Measurements from ENCODE around the gene PLEKHA8. TPM values are rescaled to one million over a fixed set of nuclear protein-coding genes. Genes with fewer than 3 reads are reported as not detected.

PLEKHA8 gene
- total RNA-seq, 4 donors from 2014 or later: 9.0 to 23.4 (median 13.0) TPM

DNA sequence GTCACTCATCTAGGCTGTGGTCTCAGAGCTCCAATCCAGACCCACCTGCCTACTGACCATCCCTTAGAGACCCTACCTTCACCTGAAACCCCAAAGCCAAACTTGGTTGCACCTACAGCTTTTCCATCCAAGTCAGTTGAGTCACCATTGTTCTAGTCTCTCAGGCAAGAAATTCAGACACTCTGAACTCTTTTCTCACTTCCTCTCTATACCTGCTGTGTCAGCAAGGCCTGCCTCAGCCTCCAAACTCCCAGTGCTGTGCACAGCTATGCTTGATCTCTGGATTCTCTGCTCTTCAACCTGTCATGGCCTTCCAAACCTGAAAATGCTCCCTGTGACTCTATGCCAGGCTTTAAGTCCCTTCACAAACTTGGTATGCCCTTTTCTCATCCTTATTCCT is 59.2 kb downstream of the PLEKHA8 start:
- peaks cover 0 to 16% (median 4%) of the 10 kb centered on the region in 4 donors for H3K4me1 ChIP-seq
- peaks cover 0 to 15% (median 0%) of the 10 kb centered on the region in 3 donors for H3K36me3 ChIP-seq
- no peak overlapping the region for H3K4me3 ChIP-seq
- H3K27ac ChIP-seq: no peak overlapping the region
- no peaks in the 10 kb centered on the region for H3K27me3 ChIP-seq
- DNase-seq (ENCODE audit: low spot score in 2 of 2): no peak
- H3K9me3 ChIP-seq: no peaks in the 10 kb centered on the region
- TF ChIP-seq, protein P1, sequence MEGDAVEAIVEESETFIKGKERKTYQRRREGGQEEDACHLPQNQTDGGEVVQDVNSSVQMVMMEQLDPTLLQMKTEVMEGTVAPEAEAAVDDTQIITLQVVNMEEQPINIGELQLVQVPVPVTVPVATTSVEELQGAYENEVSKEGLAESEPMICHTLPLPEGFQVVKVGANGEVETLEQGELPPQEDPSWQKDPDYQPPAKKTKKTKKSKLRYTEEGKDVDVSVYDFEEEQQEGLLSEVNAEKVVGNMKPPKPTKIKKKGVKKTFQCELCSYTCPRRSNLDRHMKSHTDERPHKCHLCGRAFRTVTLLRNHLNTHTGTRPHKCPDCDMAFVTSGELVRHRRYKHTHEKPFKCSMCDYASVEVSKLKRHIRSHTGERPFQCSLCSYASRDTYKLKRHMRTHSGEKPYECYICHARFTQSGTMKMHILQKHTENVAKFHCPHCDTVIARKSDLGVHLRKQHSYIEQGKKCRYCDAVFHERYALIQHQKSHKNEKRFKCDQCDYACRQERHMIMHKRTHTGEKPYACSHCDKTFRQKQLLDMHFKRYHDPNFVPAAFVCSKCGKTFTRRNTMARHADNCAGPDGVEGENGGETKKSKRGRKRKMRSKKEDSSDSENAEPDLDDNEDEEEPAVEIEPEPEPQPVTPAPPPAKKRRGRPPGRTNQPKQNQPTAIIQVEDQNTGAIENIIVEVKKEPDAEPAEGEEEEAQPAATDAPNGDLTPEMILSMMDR (IDR thresholded peaks at IDR 0.05): no peak
- no peak for TF ChIP-seq POLR2A (IDR thresholded peaks at IDR 0.05)
- no peak for TF ChIP-seq EP300 (IDR thresholded peaks at IDR 0.05)

DNA sequence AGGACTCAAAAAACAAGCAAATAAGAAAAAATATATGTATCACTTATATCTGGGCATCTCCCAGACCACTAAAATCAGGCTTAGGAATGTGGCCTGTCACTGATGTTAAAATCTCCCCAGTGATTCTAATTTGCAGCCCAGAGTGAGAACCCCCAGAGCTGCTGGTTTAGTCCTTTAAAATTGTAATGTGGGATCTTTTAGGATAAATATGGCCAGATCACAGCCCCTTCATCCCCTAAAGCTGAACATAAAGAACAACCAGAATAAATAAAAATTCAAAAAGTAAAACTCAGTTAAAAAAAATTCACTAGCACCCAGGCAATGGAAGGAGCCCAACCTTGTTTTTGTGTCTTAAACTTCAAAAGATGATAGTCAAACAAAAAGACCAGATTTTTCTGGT is 60.1 kb downstream of the PLEKHA8 start:
- Histone ChIP-seq H3K4me3 (no peak overlapping the region), H3K36me3 (peaks cover 0 to 15% (median 0%) of the 10 kb centered on the region in 3 donors), H3K27me3 (no peaks in the 10 kb centered on the region), H3K4me1 (peaks cover 0 to 26% (median 5%) of the 10 kb centered on the region in 4 donors), H3K27ac (no peak overlapping the region), H3K9me3 (no peaks in the 10 kb centered on the region)
- no peak for TF ChIP-seq EP300 (IDR thresholded peaks at IDR 0.05)
- TF ChIP-seq POLR2A (IDR thresholded peaks at IDR 0.05): no peak
- TF ChIP-seq, protein P1 (IDR thresholded peaks at IDR 0.05): no peak
- no peak for DNase-seq (ENCODE audit: low spot score in 2 of 2)

DNA sequence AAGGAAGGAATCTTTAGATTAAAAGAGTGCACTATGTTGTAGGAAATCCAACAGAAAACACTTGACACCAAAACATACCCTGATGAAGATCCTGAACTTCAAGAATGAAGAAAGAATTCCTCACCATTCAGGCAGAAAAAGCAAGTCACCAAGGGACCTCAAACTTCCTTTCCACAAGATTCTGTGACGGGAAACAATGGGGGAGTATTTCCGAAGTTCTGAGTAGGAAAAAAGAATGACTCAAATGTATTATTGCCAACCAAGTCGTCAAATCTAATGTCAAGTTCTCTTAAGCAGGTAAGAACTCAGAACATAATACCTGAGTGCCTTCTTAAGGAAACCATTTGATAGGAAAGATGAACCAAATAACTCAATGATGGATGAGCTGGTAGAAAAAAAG is 61.9 kb downstream of the PLEKHA8 start:
- Histone ChIP-seq H3K9me3 (no peaks in the 10 kb centered on the region), H3K4me1 (peaks cover 0 to 32% (median 5%) of the 10 kb centered on the region in 4 donors), H3K36me3 (peaks cover 0 to 15% (median 0%) of the 10 kb centered on the region in 3 donors), H3K4me3 (no peak overlapping the region), H3K27ac (no peak overlapping the region), H3K27me3 (no peaks in the 10 kb centered on the region)
- no peak for TF ChIP-seq EP300 (IDR thresholded peaks at IDR 0.05)
- TF ChIP-seq POLR2A (IDR thresholded peaks at IDR 0.05): no peak
- TF ChIP-seq, protein P1 (IDR thresholded peaks at IDR 0.05): no peak
- 43 to 50% methylated on average over 3 of the region's 3 CpGs for WGBS, 2 donors
- DNase-seq (ENCODE audit: low spot score in 2 of 2): no peak

GRCh38 chr7:30091491-30091912 is 63.3 kb downstream of the PLEKHA8 start:
- H3K27ac ChIP-seq: peak overlapping the region; percentile 9 to 83 (median 59)
- WGBS, 2 donors: 28 to 32% methylated on average over 2 of the region's 2 CpGs
- H3K27me3 ChIP-seq: no peaks in the 10 kb centered on the region
- H3K4me1 ChIP-seq: peaks cover 0 to 32% (median 5%) of the 10 kb centered on the region in 4 donors
- TF ChIP-seq EP300 (IDR thresholded peaks at IDR 0.05): peak; percentile 29 to 77
- no peak for TF ChIP-seq POLR2A (IDR thresholded peaks at IDR 0.05)
- DNase-seq (ENCODE audit: low spot score in 2 of 2): no peak
- peaks cover 0 to 7% (median 0%) of the 10 kb centered on the region in 3 donors for H3K36me3 ChIP-seq
- no peak overlapping the region for H3K4me3 ChIP-seq
- H3K9me3 ChIP-seq: no peaks in the 10 kb centered on the region

- Histone ChIP-seq H3K36me3 (peaks cover 0 to 4% (median 0%) of the 10 kb centered on the region in 3 donors), H3K27me3 (no peaks in the 10 kb centered on the region), H3K27ac (peak overlapping the region; percentile 9 to 83 (median 59)), H3K9me3 (no peaks in the 10 kb centered on the region), H3K4me1 (peaks cover 0 to 32% (median 5%) of the 10 kb centered on the region in 4 donors), H3K4me3 (no peak overlapping the region)
- no peak for TF ChIP-seq EP300 (IDR thresholded peaks at IDR 0.05)
- TF ChIP-seq, protein P1 (IDR thresholded peaks at IDR 0.05): no peak
- TF ChIP-seq POLR2A (IDR thresholded peaks at IDR 0.05): no peak
- WGBS, 2 donors: 58 to 64% methylated on average over 5 of the region's 5 CpGs
- DNase-seq (ENCODE audit: low spot score in 2 of 2): no peak
Measured at GRCh38 chr7:30091987-30092386, 63.8 kb downstream of the PLEKHA8 start.

Data from tibial nerve (tissue), 4 donors.